SU-DHL-6 (cell line): ENCODE measurements around the gene PHACTR1.

Source experiments
- H2AFZ ChIP-seq: fragments of 200-600 bp; sonication (generic); 2 replicates; pipeline ENCODE4 v1.6.1; 2014; ENCODE audit warnings: low read depth, mild to moderate bottlenecking, moderate library complexity, mixed read lengths, antibody characterized with exemption, low read length; ENCODE audit not compliant: severe bottlenecking
- H3F3A ChIP-seq: fragments of 200-600 bp; shearing (Covaris generic); 2 replicates; pipeline ENCODE4 v1.6.0; 2016; ENCODE audit warnings: antibody characterized with exemption, mild to moderate bottlenecking; ENCODE audit not compliant: insufficient read depth
- H3K27ac ChIP-seq: fragments of 200-600 bp; sonication (generic); 2 replicates; pipeline ENCODE4 v1.5.1; 2016; ENCODE audit warnings: low read depth, mild to moderate bottlenecking, low read length, moderate library complexity, mixed read lengths
- H3K27me3 ChIP-seq: fragments of 200-600 bp; sonication (generic), shearing (Covaris generic); 2 replicates; pipeline ENCODE4 v1.6.0; 2014; ENCODE audit warnings: mild to moderate bottlenecking, low read length
- H3K36me3 ChIP-seq: fragments of 200-600 bp; sonication (generic); 2 replicates; pipeline ENCODE4 v1.6.1; 2014; ENCODE audit warnings: mild to moderate bottlenecking, low read length, mixed read lengths
- H3K4me2 ChIP-seq: fragments of 300-600, 200-600 bp; shearing (Covaris generic), sonication (generic); 2 replicates; pipeline ENCODE4 v1.6.0; 2014; ENCODE audit warnings: low read length, low read depth, mild to moderate bottlenecking; ENCODE audit not compliant: poor library complexity, severe bottlenecking
- H3K4me3 ChIP-seq: fragments of 200-600 bp; sonication (generic); 2 replicates; pipeline ENCODE4 v1.5.1; 2014; ENCODE audit warnings: antibody characterized with exemption, low read length, mild to moderate bottlenecking, mixed read lengths; ENCODE audit not compliant: insufficient read depth, poor library complexity, severe bottlenecking
- H3K79me2 ChIP-seq: fragments of 200-600 bp; sonication (generic); 2 replicates; pipeline ENCODE4 v1.6.1; 2014; ENCODE audit warnings: mild to moderate bottlenecking, low read length, moderate library complexity; ENCODE audit not compliant: insufficient read depth
- H3K9ac ChIP-seq: fragments of 200-600 bp; sonication (generic); 2 replicates; pipeline ENCODE4 v1.7.0; 2014; ENCODE audit warnings: mild to moderate bottlenecking, low read length
- H3K9me2 ChIP-seq: fragments of 200-600 bp; sonication (generic); replicated peaks from 2 replicates; pipeline ENCODE4 v1.6.1; 2014; ENCODE audit warnings: low read length; ENCODE audit not compliant: insufficient read depth
- H3K9me3 ChIP-seq: fragments of 200-600 bp; sonication (generic); 2 replicates; pipeline ENCODE4 v1.6.1; 2014; ENCODE audit warnings: low read length, mixed read lengths; ENCODE audit not compliant: insufficient read depth
- H4K20me1 ChIP-seq: fragments of 200-600 bp; sonication (generic); 2 replicates; pipeline ENCODE4 v1.6.1; 2014; ENCODE audit warnings: low read depth, mild to moderate bottlenecking, antibody characterized with exemption, low read length, moderate library complexity, mixed read lengths
- EZH2phosphoT487 ChIP-seq: fragments of 200-600 bp; sonication (generic), shearing (Covaris generic); conservative IDR thresholded peaks from 2 replicates; pipeline ENCODE4 v1.6.1; 2018; ENCODE audit warnings: mild to moderate bottlenecking, antibody characterized with exemption, low read length, moderate library complexity, mixed read lengths
- TF ChIP-seq, protein P1 (sequence below): fragments of 200-600 bp; sonication (generic); IDR thresholded peaks from one replicate; pipeline ENCODE4 v1.5.1; 2017; ENCODE audit warnings: antibody characterized with exemption, mild to moderate bottlenecking, low read length, moderate library complexity; ENCODE audit not compliant: insufficient read depth, poor library complexity, severe bottlenecking

PHACTR1 gene

GRCh38 chr6:13032566-13032965, 316.0 kb downstream of the PHACTR1 start:
- H3K9me2 ChIP-seq = no peaks in the 10 kb centered on the region
- no peaks in the 10 kb centered on the region for H3K79me2 ChIP-seq
- no peak overlapping the region for H3K4me3 ChIP-seq
- H3K27me3 ChIP-seq = no peaks in the 10 kb centered on the region
- TF ChIP-seq EZH2phosphoT487 = no peak
- TF ChIP-seq, protein P1, sequence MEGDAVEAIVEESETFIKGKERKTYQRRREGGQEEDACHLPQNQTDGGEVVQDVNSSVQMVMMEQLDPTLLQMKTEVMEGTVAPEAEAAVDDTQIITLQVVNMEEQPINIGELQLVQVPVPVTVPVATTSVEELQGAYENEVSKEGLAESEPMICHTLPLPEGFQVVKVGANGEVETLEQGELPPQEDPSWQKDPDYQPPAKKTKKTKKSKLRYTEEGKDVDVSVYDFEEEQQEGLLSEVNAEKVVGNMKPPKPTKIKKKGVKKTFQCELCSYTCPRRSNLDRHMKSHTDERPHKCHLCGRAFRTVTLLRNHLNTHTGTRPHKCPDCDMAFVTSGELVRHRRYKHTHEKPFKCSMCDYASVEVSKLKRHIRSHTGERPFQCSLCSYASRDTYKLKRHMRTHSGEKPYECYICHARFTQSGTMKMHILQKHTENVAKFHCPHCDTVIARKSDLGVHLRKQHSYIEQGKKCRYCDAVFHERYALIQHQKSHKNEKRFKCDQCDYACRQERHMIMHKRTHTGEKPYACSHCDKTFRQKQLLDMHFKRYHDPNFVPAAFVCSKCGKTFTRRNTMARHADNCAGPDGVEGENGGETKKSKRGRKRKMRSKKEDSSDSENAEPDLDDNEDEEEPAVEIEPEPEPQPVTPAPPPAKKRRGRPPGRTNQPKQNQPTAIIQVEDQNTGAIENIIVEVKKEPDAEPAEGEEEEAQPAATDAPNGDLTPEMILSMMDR = no peak
- no peaks in the 10 kb centered on the region for H4K20me1 ChIP-seq
- no peak overlapping the region for H3K4me2 ChIP-seq
- no peak overlapping the region for H3K27ac ChIP-seq
- H2AFZ ChIP-seq = no peak overlapping the region
- H3K9ac ChIP-seq = no peak overlapping the region
- H3K36me3 ChIP-seq = no peaks in the 10 kb centered on the region
- H3K9me3 ChIP-seq = no peaks in the 10 kb centered on the region
- no peaks in the 10 kb centered on the region for H3F3A ChIP-seq

GRCh38 chr6:13033145-13033544, 316.6 kb downstream of the PHACTR1 start:
- Histone ChIP-seq H4K20me1 (no peaks in the 10 kb centered on the region), H3K9ac (no peak overlapping the region), H3K4me2 (no peak overlapping the region), H3K9me2 (no peaks in the 10 kb centered on the region), H3K36me3 (no peaks in the 10 kb centered on the region), H3K4me3 (no peak overlapping the region), H3K79me2 (no peaks in the 10 kb centered on the region), H3K27ac (no peak overlapping the region), H3F3A (no peaks in the 10 kb centered on the region), H3K9me3 (no peaks in the 10 kb centered on the region), H3K27me3 (no peaks in the 10 kb centered on the region), H2AFZ (no peak overlapping the region)
- TF ChIP-seq, protein P1 = no peak
- no peak for TF ChIP-seq EZH2phosphoT487

- TF ChIP-seq EZH2phosphoT487 = no peak
- TF ChIP-seq, protein P1 = no peak
- no peaks in the 10 kb centered on the region for H4K20me1 ChIP-seq
Measured at GRCh38 chr6:13034316-13034715, 317.7 kb downstream of the PHACTR1 start.

GRCh38 chr6:13035606-13036005, 319.0 kb downstream of the PHACTR1 start:
- no peak overlapping the region for H2AFZ ChIP-seq
- H3F3A ChIP-seq = no peaks in the 10 kb centered on the region
- no peaks in the 10 kb centered on the region for H3K36me3 ChIP-seq
- no peaks in the 10 kb centered on the region for H3K79me2 ChIP-seq
- no peak overlapping the region for H3K4me2 ChIP-seq
- H4K20me1 ChIP-seq = no peaks in the 10 kb centered on the region
- H3K9me3 ChIP-seq = no peaks in the 10 kb centered on the region
- no peaks in the 10 kb centered on the region for H3K9me2 ChIP-seq
- no peak overlapping the region for H3K4me3 ChIP-seq
- TF ChIP-seq EZH2phosphoT487 = no peak
- TF ChIP-seq, protein P1 = no peak
- H3K27me3 ChIP-seq = no peaks in the 10 kb centered on the region
- no peak overlapping the region for H3K27ac ChIP-seq
- no peak overlapping the region for H3K9ac ChIP-seq

More at GRCh38 chr6:13034316-13034715, 317.7 kb downstream of the PHACTR1 start:
- no peaks in the 10 kb centered on the region for H3K36me3 ChIP-seq
- no peaks in the 10 kb centered on the region for H3F3A ChIP-seq
- no peak overlapping the region for H3K4me2 ChIP-seq
- H2AFZ ChIP-seq = no peak overlapping the region
- no peaks in the 10 kb centered on the region for H3K9me3 ChIP-seq
- no peaks in the 10 kb centered on the region for H3K9me2 ChIP-seq
- H3K27ac ChIP-seq = no peak overlapping the region
- no peaks in the 10 kb centered on the region for H3K79me2 ChIP-seq
- H3K9ac ChIP-seq = no peak overlapping the region
- H3K4me3 ChIP-seq = no peak overlapping the region
- no peaks in the 10 kb centered on the region for H3K27me3 ChIP-seq
